Kidney epithelial cell (primary cell): ENCODE results near the gene BRI3. TPM values are rescaled to one million over a fixed set of nuclear protein-coding genes. Genes with fewer than 3 reads are reported as not detected.

ENCODE experiments used
- DNase-seq: peaks from one replicate; pipeline ENCODE4 v3.0.0-alpha.2; 2010; ENCODE audit warnings: low read depth
- H3K27me3 ChIP-seq: 2 replicates; pipeline ENCODE4 v1.6.0; 2011; ENCODE audit warnings: low read length; ENCODE audit not compliant: control insufficient read depth, insufficient read depth
- H3K36me3 ChIP-seq: 2 replicates; pipeline ENCODE4 v1.5.1; 2011; ENCODE audit warnings: low read length; ENCODE audit not compliant: control insufficient read depth, insufficient read depth
- H3K4me3 ChIP-seq: 2 replicates; pipeline ENCODE4 v1.5.1; 2011; ENCODE audit warnings: low read depth, mild to moderate bottlenecking, control low read depth, low read length
- total RNA-seq: library from RNA; depleted of rRNA; stranded (reverse); fragments of >200 nt; gene quantifications from 2 replicates; pipeline ENCODE4 v1.2.3, GENCODE V29; 2015
- TF ChIP-seq, protein P1 (sequence below): IDR thresholded peaks from 2 replicates; pipeline ENCODE4 v1.5.1; 2011; ENCODE audit warnings: mild to moderate bottlenecking, moderate library complexity, low read length, control low read depth, inconsistent platforms; ENCODE audit not compliant: insufficient read depth, poor library complexity, severe bottlenecking

Gene BRI3
- total RNA-seq, 1 donor from 2014 or later: 127 TPM

DNA sequence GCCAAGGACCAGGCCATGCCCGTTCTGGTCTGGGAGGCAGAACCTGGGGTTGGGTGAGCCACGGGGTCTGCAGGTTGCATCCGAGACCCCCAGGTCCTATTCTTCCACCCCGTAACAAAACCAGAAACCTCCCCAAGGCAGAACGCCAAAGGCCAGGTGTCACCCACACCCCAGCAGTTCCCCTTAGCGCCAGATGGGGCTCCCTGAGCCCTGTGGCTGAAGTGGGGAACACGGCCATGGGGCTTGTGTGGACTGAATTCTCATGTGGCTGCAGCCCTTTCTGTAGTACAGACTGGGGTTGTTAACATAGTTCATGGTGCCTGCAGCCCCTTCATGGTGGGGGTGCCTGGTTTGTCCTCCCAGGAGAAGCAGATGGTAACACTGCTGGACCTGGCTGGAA lies 10.2 kb downstream of the BRI3 start:
- no peak for DNase-seq
- Histone ChIP-seq H3K4me3 (no peak overlapping the region), H3K27me3 (no peaks in the 10 kb centered on the region), H3K36me3 (no peaks in the 10 kb centered on the region)
- TF ChIP-seq, protein P1, sequence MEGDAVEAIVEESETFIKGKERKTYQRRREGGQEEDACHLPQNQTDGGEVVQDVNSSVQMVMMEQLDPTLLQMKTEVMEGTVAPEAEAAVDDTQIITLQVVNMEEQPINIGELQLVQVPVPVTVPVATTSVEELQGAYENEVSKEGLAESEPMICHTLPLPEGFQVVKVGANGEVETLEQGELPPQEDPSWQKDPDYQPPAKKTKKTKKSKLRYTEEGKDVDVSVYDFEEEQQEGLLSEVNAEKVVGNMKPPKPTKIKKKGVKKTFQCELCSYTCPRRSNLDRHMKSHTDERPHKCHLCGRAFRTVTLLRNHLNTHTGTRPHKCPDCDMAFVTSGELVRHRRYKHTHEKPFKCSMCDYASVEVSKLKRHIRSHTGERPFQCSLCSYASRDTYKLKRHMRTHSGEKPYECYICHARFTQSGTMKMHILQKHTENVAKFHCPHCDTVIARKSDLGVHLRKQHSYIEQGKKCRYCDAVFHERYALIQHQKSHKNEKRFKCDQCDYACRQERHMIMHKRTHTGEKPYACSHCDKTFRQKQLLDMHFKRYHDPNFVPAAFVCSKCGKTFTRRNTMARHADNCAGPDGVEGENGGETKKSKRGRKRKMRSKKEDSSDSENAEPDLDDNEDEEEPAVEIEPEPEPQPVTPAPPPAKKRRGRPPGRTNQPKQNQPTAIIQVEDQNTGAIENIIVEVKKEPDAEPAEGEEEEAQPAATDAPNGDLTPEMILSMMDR: peak; percentile 17

DNA sequence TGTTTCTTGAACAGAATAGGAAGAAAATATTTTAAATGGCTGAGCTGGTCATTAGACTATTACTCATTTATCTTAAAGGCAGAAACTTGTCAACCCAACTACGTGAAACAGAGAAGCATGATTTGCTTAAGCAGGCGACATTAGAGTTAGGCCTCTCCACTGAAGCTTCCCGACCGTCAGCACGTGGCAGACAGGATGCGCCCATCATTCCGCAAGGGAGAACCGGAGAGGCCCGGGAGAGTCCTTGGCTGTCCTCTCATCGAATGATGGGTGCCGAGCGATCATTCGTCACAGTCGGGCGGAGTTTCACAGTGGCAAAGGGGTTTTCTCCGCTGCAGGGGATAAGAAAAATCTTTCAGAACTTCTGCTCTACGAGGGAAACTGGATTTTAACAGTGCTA lies 11.8 kb downstream of the BRI3 start:
- no peak for DNase-seq
- H3K4me3 ChIP-seq: no peak overlapping the region
- H3K27me3 ChIP-seq: no peaks in the 10 kb centered on the region
- TF ChIP-seq, protein P1: no peak
- H3K36me3 ChIP-seq: no peaks in the 10 kb centered on the region

DNA sequence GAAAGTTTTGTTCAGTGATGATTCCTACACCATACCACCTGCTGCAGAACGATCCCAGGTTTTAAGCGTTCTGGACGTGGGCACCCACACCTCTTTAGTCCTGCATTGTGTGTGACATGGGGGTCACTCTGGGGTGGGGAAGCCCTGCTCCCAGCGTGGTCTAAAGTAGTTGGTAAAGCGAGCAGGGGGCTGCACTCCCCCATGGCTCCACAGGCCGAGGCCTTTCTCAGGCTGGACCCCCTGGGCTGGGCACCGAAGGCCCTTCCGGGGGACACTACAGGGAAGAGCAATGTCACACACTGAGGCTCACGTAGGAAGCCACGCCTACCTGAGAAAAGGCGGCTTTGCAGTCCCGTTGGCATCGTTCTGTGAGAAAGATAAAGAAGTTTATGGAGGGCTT lies 12.3 kb downstream of the BRI3 start:
- TF ChIP-seq, protein P1: no peak
- no peak overlapping the region for H3K4me3 ChIP-seq
- no peak for DNase-seq
- H3K36me3 ChIP-seq: no peaks in the 10 kb centered on the region
- H3K27me3 ChIP-seq: no peaks in the 10 kb centered on the region

DNA sequence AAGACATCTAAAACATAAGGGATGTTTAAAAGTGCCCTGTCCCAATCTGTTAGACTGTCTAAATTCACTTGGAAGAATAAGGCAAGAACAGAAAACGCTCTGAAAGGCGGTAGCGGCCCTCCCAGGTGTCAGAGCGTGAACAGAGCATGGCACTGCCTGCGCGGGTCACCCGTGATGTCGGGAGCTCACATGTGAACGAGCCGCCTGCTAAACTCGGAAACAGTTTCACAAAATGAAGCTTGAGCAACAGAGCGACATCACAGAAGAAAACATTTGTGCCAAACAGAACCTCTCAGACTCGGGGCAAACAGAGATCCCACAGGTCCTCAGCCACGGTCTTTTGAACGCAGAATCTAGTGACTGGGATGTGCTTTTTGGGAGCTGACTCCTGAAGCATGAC lies 12.8 kb downstream of the BRI3 start:
- DNase-seq: no peak
- TF ChIP-seq, protein P1: no peak
- Histone ChIP-seq H3K36me3 (no peaks in the 10 kb centered on the region), H3K4me3 (no peak overlapping the region), H3K27me3 (no peaks in the 10 kb centered on the region)

DNA sequence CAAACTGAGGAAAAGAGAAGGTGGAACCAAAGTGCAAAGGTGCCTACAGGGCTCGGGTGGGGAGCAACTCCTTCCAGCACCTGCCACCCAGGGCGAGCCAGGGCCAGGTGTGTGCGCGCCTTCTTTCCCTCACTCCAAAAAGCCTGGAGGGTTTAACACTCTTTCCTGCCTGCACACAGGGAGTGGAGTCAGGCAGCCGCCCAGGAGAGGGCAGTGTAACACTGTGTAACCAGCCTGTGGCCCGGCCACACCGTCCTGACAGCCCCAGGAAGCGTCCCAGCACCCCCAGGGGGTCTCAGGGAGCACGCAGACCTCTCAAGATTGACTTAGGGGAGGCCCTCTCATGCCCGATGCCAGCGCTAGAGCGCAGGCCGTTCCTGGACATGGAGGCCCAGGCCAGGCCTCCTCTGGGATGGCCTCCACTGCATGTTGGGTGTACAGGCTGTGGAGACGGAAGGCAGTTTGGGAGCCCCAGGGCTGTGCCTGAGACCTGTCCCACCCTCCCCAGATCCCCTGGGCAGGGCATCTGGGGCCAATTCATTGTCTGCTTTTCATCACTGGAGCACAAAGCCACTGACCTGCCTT lies 13.4 kb downstream of the BRI3 start:
- H3K36me3 ChIP-seq: no peaks in the 10 kb centered on the region
- TF ChIP-seq, protein P1: peak; percentile 76
- DNase-seq: no peak

More for the DNA sequence above, 13.4 kb downstream of the BRI3 start:
- H3K4me3 ChIP-seq: no peak overlapping the region
- H3K27me3 ChIP-seq: no peaks in the 10 kb centered on the region
